Stimulated activated CD8-positive, alpha-beta memory T cell treated with anti-CD3 and anti-CD28 coated beads, Interleukin-12 subunit alpha, Interleukin-12 subunit beta, amount 100 ng/mL, for 4 hours (primary cell): Measurements from ENCODE around the gene CREB5.

Experiments
- DNase-seq: peaks from one replicate; pipeline ENCODE4 v3.0.0-alpha.2; 2020; ENCODE audit warnings: low read depth

The CREB5 gene

GRCh38 chr7:28856656-28857055, 444.3 kb downstream of the CREB5 start:
- DNase-seq: no peak

DNA sequence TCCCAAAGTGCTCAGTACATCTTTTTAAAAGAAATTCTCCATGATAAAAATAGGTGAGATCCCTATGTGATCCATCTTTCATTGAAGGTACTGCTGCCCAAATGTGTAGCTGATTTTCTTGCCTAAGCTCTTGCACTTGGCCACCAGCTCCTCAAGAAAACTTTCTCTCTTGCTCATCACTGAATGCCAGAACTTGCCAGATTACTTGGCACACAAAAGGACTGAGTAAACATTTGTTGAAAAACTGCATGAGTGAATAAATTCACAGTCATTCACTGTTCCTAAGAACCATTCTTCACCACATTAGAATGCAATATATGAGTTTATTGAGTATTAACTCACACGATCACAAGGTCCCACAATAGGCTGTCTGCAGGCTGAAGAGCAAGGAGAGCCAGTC, 445.9 kb downstream of the CREB5 start:
- no peak for DNase-seq

GRCh38 chr7:28858895-28859294, 446.6 kb downstream of the CREB5 start:
- no peak for DNase-seq

GRCh38 chr7:28861825-28862224, 449.5 kb downstream of the CREB5 start:
- DNase-seq: no peak

DNA sequence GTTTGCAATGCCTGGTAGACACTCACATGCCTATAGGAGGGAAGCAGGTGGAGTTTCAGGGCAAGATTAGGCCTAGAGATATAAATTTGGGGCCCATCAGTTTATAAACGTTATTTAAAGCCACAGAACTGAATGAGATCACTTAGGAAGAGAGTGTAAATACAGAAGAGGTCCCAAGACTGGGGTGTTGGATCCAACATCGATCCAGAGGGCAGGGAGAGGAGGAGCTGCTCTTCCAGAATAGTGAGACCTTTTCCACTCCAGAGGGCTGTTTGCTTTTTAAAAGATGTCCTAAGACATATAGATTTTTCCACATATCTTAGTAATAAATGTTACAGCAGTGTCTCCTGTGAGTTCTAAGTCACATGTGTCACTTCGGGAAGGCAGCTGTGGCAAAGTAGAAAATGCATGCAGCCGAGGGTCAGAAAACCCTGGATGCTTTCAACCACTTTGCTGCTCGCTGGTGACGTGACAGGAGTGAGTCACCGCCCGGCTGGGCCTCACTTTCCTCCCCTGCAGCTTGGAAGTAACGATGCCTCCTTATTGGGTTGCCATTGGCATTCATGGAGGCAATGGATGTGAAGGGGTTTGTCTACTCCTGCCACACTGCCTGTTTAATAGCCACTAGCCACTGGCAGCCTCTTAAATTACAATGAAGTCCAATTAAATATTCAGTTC, 450.4 kb downstream of the CREB5 start:
- DNase-seq: no peak

- no peak for DNase-seq
These were observed 453.4 kb downstream of the CREB5 start for GRCh38 chr7:28865601-28866144.

- DNase-seq: no peak
These were observed 456.4 kb downstream of the CREB5 start for GRCh38 chr7:28868712-28869111.

- DNase-seq: no peak
These were observed 458.8 kb downstream of the CREB5 start for GRCh38 chr7:28871077-28871476.

- DNase-seq: no peak
These were observed 459.3 kb downstream of the CREB5 start for GRCh38 chr7:28871631-28872030.

- no peak for DNase-seq
These were observed 459.9 kb downstream of the CREB5 start for GRCh38 chr7:28872226-28872625.

GRCh38 chr7:28873365-28873764, 461.0 kb downstream of the CREB5 start:
- no peak for DNase-seq

DNA sequence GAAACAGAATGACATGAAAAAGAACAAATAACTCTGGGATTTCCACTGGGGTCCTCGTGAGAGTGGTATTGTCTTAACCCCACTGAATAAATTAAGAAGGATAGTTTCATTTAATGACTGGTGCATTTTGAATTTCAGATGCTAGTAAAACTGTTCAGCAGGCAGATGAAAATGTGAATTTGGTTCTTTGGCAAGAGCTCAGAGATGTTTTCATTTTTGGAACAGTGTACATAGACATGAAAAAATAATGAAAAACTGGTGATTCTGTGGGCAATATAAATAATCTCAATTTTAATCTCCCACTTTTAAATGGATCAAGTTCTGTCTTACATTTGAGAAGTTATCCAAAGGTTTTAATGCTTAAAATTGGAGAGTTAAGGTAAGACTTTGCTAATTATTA, 461.7 kb downstream of the CREB5 start:
- no peak for DNase-seq
